ENCODE data around the gene ZSWIM6.

Gene ZSWIM6

DNA sequence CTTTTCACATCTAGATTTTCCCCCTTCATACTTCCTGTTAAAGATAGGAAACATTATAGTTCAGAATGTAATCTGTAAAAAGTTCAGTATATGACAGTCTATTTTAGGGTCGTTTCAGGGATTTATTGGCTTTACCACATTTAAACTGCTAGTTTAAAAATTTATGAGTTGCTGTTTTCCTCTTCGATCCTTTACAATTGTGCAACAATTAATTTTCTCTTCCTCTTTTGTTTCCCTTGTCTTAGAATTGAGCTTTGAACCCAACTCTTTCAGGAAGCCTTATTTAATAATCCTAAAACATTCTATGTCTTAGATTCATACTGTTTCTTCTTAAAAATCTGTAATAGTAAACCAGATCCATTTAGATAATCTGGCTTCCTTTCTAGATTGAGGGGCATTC, 16.4 kb downstream of the ZSWIM6 start:
- Histone ChIP-seq H3K36me3 (ENCODE audit: insufficient read depth, low read length) (no peaks in the 10 kb centered on the region), H2AFZ (ENCODE audit: low read length) (no peak overlapping the region), H3K79me2 (ENCODE audit: insufficient read depth, low read length) (no peaks in the 10 kb centered on the region), H3F3A (ENCODE audit: insufficient read depth, low read length) (no peaks in the 10 kb centered on the region), H3K4me1 (ENCODE audit: insufficient read depth, low read length, severe bottlenecking) (no peaks in the 10 kb centered on the region), H3K4me3 (ENCODE audit: low read depth, low read length, poor library complexity, severe bottlenecking) (no peak overlapping the region), H3K9ac (ENCODE audit: low read length) (no peak overlapping the region), H3K27me3 (ENCODE audit: insufficient read depth, low read length) (no peaks in the 10 kb centered on the region), H3K9me3 (ENCODE audit: low read length) (0 out of 2 replicates have a peak, but pooled peaks cover 2% of the 10 kb centered on the region), H4K20me1 (ENCODE audit: insufficient read depth, low read length) (no peaks in the 10 kb centered on the region), H3K9me2 (ENCODE audit: low read depth, low read length) (no peaks in the 10 kb centered on the region), H3K4me2 (ENCODE audit: low read length) (no peak overlapping the region), H3K27ac (ENCODE audit: low read depth, low read length, poor library complexity, severe bottlenecking) (no peak overlapping the region)
- TF ChIP-seq, protein P1, sequence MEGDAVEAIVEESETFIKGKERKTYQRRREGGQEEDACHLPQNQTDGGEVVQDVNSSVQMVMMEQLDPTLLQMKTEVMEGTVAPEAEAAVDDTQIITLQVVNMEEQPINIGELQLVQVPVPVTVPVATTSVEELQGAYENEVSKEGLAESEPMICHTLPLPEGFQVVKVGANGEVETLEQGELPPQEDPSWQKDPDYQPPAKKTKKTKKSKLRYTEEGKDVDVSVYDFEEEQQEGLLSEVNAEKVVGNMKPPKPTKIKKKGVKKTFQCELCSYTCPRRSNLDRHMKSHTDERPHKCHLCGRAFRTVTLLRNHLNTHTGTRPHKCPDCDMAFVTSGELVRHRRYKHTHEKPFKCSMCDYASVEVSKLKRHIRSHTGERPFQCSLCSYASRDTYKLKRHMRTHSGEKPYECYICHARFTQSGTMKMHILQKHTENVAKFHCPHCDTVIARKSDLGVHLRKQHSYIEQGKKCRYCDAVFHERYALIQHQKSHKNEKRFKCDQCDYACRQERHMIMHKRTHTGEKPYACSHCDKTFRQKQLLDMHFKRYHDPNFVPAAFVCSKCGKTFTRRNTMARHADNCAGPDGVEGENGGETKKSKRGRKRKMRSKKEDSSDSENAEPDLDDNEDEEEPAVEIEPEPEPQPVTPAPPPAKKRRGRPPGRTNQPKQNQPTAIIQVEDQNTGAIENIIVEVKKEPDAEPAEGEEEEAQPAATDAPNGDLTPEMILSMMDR (IDR thresholded peaks at IDR 0.05; ENCODE audit: low read length), result no peak
- no peak for TF ChIP-seq EZH2 (IDR thresholded peaks at IDR 0.05; ENCODE audit: borderline replicate concordance, low read length)

- H3K27ac ChIP-seq (ENCODE audit: low read depth, low read length, poor library complexity, severe bottlenecking), result no peak overlapping the region
- H3K4me3 ChIP-seq (ENCODE audit: low read depth, low read length, poor library complexity, severe bottlenecking), result no peak overlapping the region
- no peaks in the 10 kb centered on the region for H3K9me2 ChIP-seq (ENCODE audit: low read depth, low read length)
- H3K36me3 ChIP-seq (ENCODE audit: insufficient read depth, low read length), result no peaks in the 10 kb centered on the region
- TF ChIP-seq, protein P1 (IDR thresholded peaks at IDR 0.05; ENCODE audit: low read length), result no peak
- no peak for TF ChIP-seq EZH2 (IDR thresholded peaks at IDR 0.05; ENCODE audit: borderline replicate concordance, low read length)
- H4K20me1 ChIP-seq (ENCODE audit: insufficient read depth, low read length), result no peaks in the 10 kb centered on the region
- no peak overlapping the region for H3K4me2 ChIP-seq (ENCODE audit: low read length)
- H3K9me3 ChIP-seq (ENCODE audit: low read length), result 0 out of 2 replicates have a peak, but pooled peaks cover 2% of the 10 kb centered on the region
- H3K79me2 ChIP-seq (ENCODE audit: insufficient read depth, low read length), result no peaks in the 10 kb centered on the region
- no peak overlapping the region for H2AFZ ChIP-seq (ENCODE audit: low read length)
- no peaks in the 10 kb centered on the region for H3F3A ChIP-seq (ENCODE audit: insufficient read depth, low read length)
- no peaks in the 10 kb centered on the region for H3K4me1 ChIP-seq (ENCODE audit: insufficient read depth, low read length, severe bottlenecking)
- H3K9ac ChIP-seq (ENCODE audit: low read length), result no peak overlapping the region
- no peaks in the 10 kb centered on the region for H3K27me3 ChIP-seq (ENCODE audit: insufficient read depth, low read length)
Observed at GRCh38 chr5:61349935-61350334, 17.9 kb downstream of the ZSWIM6 start.

GRCh38 chr5:61350535-61350934, 18.5 kb downstream of the ZSWIM6 start:
- no peaks in the 10 kb centered on the region for H3K79me2 ChIP-seq (ENCODE audit: insufficient read depth, low read length)

More at GRCh38 chr5:61350535-61350934, 18.5 kb downstream of the ZSWIM6 start:
- Histone ChIP-seq H3K27me3 (ENCODE audit: insufficient read depth, low read length) (no peaks in the 10 kb centered on the region), H3K4me1 (ENCODE audit: insufficient read depth, low read length, severe bottlenecking) (no peaks in the 10 kb centered on the region), H3K9me2 (ENCODE audit: low read depth, low read length) (no peaks in the 10 kb centered on the region), H3K9ac (ENCODE audit: low read length) (no peak overlapping the region), H3K4me2 (ENCODE audit: low read length) (no peak overlapping the region), H2AFZ (ENCODE audit: low read length) (no peak overlapping the region), H3F3A (ENCODE audit: insufficient read depth, low read length) (no peaks in the 10 kb centered on the region), H3K4me3 (ENCODE audit: low read depth, low read length, poor library complexity, severe bottlenecking) (no peak overlapping the region), H3K27ac (ENCODE audit: low read depth, low read length, poor library complexity, severe bottlenecking) (no peak overlapping the region), H3K36me3 (ENCODE audit: insufficient read depth, low read length) (no peaks in the 10 kb centered on the region), H4K20me1 (ENCODE audit: insufficient read depth, low read length) (no peaks in the 10 kb centered on the region), H3K9me3 (ENCODE audit: low read length) (0 out of 2 replicates have a peak, but pooled peaks cover 2% of the 10 kb centered on the region)
- TF ChIP-seq, protein P1 (IDR thresholded peaks at IDR 0.05; ENCODE audit: low read length), result no peak
- TF ChIP-seq EZH2 (IDR thresholded peaks at IDR 0.05; ENCODE audit: borderline replicate concordance, low read length), result no peak
